ENCODE results near the gene WDR27. TPM values are rescaled to one million over a fixed set of nuclear protein-coding genes. Genes with fewer than 3 reads are reported as not detected.
A peak's percentile ranks its signal among the peaks of the same experiment; 100 is the strongest.
"Not testable (repeated sequence)": the region's sequence is repeated elsewhere in the genome, so short reads cannot be mapped to it uniquely, and the experiment has no call there.

Gene WDR27
- polyA plus RNA-seq, 3 donors from 2014 or later: 1.7 to 5.1 (median 4.0) TPM

GRCh38 chr6:169434554-169434953 is 267.3 kb downstream of the WDR27 start:
- DNase-seq; H3K36me3 Mint-ChIP-seq; H3K4me3 Mint-ChIP-seq; H3K27ac Mint-ChIP-seq; H3K27me3 Mint-ChIP-seq (ENCODE audit: low read depth in 3 of 3); H3K4me1 Mint-ChIP-seq: not testable (repeated sequence)
- H3K9me3 Mint-ChIP-seq: peaks cover 10 to 46% (median 29%) of the 10 kb centered on the region in 6 donors

- no peak overlapping the region for H3K27ac Mint-ChIP-seq
- no peaks in the 10 kb centered on the region for H3K4me1 Mint-ChIP-seq
- H3K27me3 Mint-ChIP-seq (ENCODE audit: low read depth in 3 of 3): peaks cover 6% of the 10 kb centered on the region in 3 donors
- peaks cover 10 to 41% (median 29%) of the 10 kb centered on the region in 6 donors for H3K9me3 Mint-ChIP-seq
- no peak overlapping the region for H3K4me3 Mint-ChIP-seq
- no peak for DNase-seq
- peaks cover 0 to 6% (median 6%) of the 10 kb centered on the region in 3 donors for H3K36me3 Mint-ChIP-seq
Measured at GRCh38 chr6:169429001-169429400, 272.8 kb downstream of the WDR27 start.

GRCh38 chr6:169428532-169428931 is 273.3 kb downstream of the WDR27 start:
- Mint-ChIP-seq H3K36me3 (peaks cover 0 to 6% (median 3%) of the 10 kb centered on the region in 3 donors), H3K4me1 (no peaks in the 10 kb centered on the region), H3K27me3 (ENCODE audit: low read depth in 3 of 3) (peaks cover 3 to 6% (median 6%) of the 10 kb centered on the region in 3 donors), H3K4me3 (no peak overlapping the region), H3K27ac (no peak overlapping the region), H3K9me3 (peaks cover 10 to 37% (median 28%) of the 10 kb centered on the region in 6 donors)
- DNase-seq: no peak

GRCh38 chr6:169427856-169428255 is 274.0 kb downstream of the WDR27 start:
- no peak for DNase-seq
- Mint-ChIP-seq H3K9me3 (peaks cover 10 to 31% (median 24%) of the 10 kb centered on the region in 6 donors), H3K4me1 (no peaks in the 10 kb centered on the region), H3K27ac (no peak overlapping the region), H3K36me3 (peaks cover 0 to 6% (median 3%) of the 10 kb centered on the region in 3 donors), H3K27me3 (ENCODE audit: low read depth in 3 of 3) (peaks cover 3 to 6% (median 6%) of the 10 kb centered on the region in 3 donors), H3K4me3 (no peak overlapping the region)

- peaks cover 3 to 6% (median 4%) of the 10 kb centered on the region in 3 donors for H3K27me3 Mint-ChIP-seq (ENCODE audit: low read depth in 3 of 3)
- no peak for DNase-seq
- H3K9me3 Mint-ChIP-seq: peaks cover 7 to 19% (median 16%) of the 10 kb centered on the region in 6 donors
- H3K4me1 Mint-ChIP-seq: no peaks in the 10 kb centered on the region
- H3K36me3 Mint-ChIP-seq: peaks cover 0 to 6% (median 3%) of the 10 kb centered on the region in 3 donors
- H3K27ac Mint-ChIP-seq: no peak overlapping the region
- H3K4me3 Mint-ChIP-seq: no peak overlapping the region
Measured at GRCh38 chr6:169426611-169427010, 275.2 kb downstream of the WDR27 start.

GRCh38 chr6:169425628-169426370 is 276.0 kb downstream of the WDR27 start:
- no peak for DNase-seq
- Mint-ChIP-seq H3K9me3 (peaks cover 3 to 11% (median 9%) of the 10 kb centered on the region in 6 donors), H3K4me3 (peak overlapping the region in 1 of 5 donors; percentile 10), H3K27me3 (ENCODE audit: low read depth in 3 of 3) (peaks cover 0 to 5% (median 3%) of the 10 kb centered on the region in 3 donors), H3K4me1 (no peaks in the 10 kb centered on the region), H3K27ac (no peak overlapping the region), H3K36me3 (peaks cover 0 to 3% (median 0%) of the 10 kb centered on the region in 3 donors)

GRCh38 chr6:169424821-169425240 is 277.0 kb downstream of the WDR27 start:
- DNase-seq: no peak
- Mint-ChIP-seq H3K4me1 (no peaks in the 10 kb centered on the region), H3K9me3 (peaks cover 0 to 5% (median under 1%) of the 10 kb centered on the region in 6 donors), H3K27me3 (ENCODE audit: low read depth in 3 of 3) (peaks cover 0 to 9% (median 4%) of the 10 kb centered on the region in 3 donors), H3K36me3 (peaks cover 0 to under 1% (median 0%) of the 10 kb centered on the region in 3 donors), H3K4me3 (no peak overlapping the region), H3K27ac (no peak overlapping the region)

GRCh38 chr6:169424149-169424804 is 277.6 kb downstream of the WDR27 start:
- peaks cover 0 to 5% (median 0%) of the 10 kb centered on the region in 6 donors for H3K9me3 Mint-ChIP-seq
- no peak overlapping the region for H3K27ac Mint-ChIP-seq

GRCh38 chr6:169421586-169422264 is 280.1 kb downstream of the WDR27 start:
- H3K36me3 Mint-ChIP-seq: no peaks in the 10 kb centered on the region
- peaks cover 0 to 7% (median 3%) of the 10 kb centered on the region in 3 donors for H3K27me3 Mint-ChIP-seq (ENCODE audit: low read depth in 3 of 3)
- no peak for DNase-seq
- no peak overlapping the region for H3K4me3 Mint-ChIP-seq
- H3K27ac Mint-ChIP-seq: no peak overlapping the region
- H3K9me3 Mint-ChIP-seq: peaks cover 0 to 5% (median 0%) of the 10 kb centered on the region in 6 donors
- H3K4me1 Mint-ChIP-seq: no peaks in the 10 kb centered on the region

More at GRCh38 chr6:169424149-169424804, 277.6 kb downstream of the WDR27 start:
- no peak for DNase-seq
- peak overlapping the region in 1 of 5 donors; percentile 23 for H3K4me3 Mint-ChIP-seq
- H3K36me3 Mint-ChIP-seq: no peaks in the 10 kb centered on the region
- no peaks in the 10 kb centered on the region for H3K4me1 Mint-ChIP-seq
- peaks cover 0 to 9% (median 3%) of the 10 kb centered on the region in 3 donors for H3K27me3 Mint-ChIP-seq (ENCODE audit: low read depth in 3 of 3)

GRCh38 chr6:169420912-169421543 is 280.8 kb downstream of the WDR27 start:
- H3K27me3 Mint-ChIP-seq (ENCODE audit: low read depth in 3 of 3): peaks cover 0 to 7% (median 3%) of the 10 kb centered on the region in 3 donors
- H3K4me3 Mint-ChIP-seq: no peak overlapping the region
- H3K4me1 Mint-ChIP-seq: no peaks in the 10 kb centered on the region
- no peak overlapping the region for H3K27ac Mint-ChIP-seq
- peaks cover 0 to 5% (median 0%) of the 10 kb centered on the region in 6 donors for H3K9me3 Mint-ChIP-seq
- no peaks in the 10 kb centered on the region for H3K36me3 Mint-ChIP-seq
- peak in 1 of 3 donors; percentile 15 for DNase-seq

GRCh38 chr6:169417101-169417500 is 284.7 kb downstream of the WDR27 start:
- H3K27me3 Mint-ChIP-seq (ENCODE audit: low read depth in 3 of 3): peaks cover 2 to 18% (median 2%) of the 10 kb centered on the region in 3 donors
- H3K4me1 Mint-ChIP-seq: no peaks in the 10 kb centered on the region
- DNase-seq: no peak
- H3K9me3 Mint-ChIP-seq: peaks cover 2 to 22% (median 8%) of the 10 kb centered on the region in 6 donors
- H3K36me3 Mint-ChIP-seq: peaks cover 0 to 8% (median 6%) of the 10 kb centered on the region in 3 donors
- no peak overlapping the region for H3K27ac Mint-ChIP-seq
- no peak overlapping the region for H3K4me3 Mint-ChIP-seq

GRCh38 chr6:169416249-169416648 is 285.6 kb downstream of the WDR27 start:
- no peak overlapping the region for H3K4me3 Mint-ChIP-seq

GRCh38 chr6:169415179-169415578 is 286.6 kb downstream of the WDR27 start:
- Mint-ChIP-seq H3K27me3 (ENCODE audit: low read depth in 3 of 3) (peaks cover 2 to 13% (median 3%) of the 10 kb centered on the region in 3 donors), H3K9me3 (peaks cover 2 to 22% (median 8%) of the 10 kb centered on the region in 6 donors), H3K4me1 (no peaks in the 10 kb centered on the region), H3K27ac (no peak overlapping the region), H3K36me3 (peaks cover 0 to 8% (median 6%) of the 10 kb centered on the region in 3 donors), H3K4me3 (no peak overlapping the region)
- no peak for DNase-seq

More at GRCh38 chr6:169416249-169416648, 285.6 kb downstream of the WDR27 start:
- H3K27ac Mint-ChIP-seq: no peak overlapping the region
- peaks cover 0 to 8% (median 6%) of the 10 kb centered on the region in 3 donors for H3K36me3 Mint-ChIP-seq
- no peaks in the 10 kb centered on the region for H3K4me1 Mint-ChIP-seq
- DNase-seq: no peak
- H3K27me3 Mint-ChIP-seq (ENCODE audit: low read depth in 3 of 3): peaks cover 2 to 18% (median 3%) of the 10 kb centered on the region in 3 donors
- peaks cover 2 to 22% (median 8%) of the 10 kb centered on the region in 6 donors for H3K9me3 Mint-ChIP-seq

Data from immature natural killer cell (primary cell).